Renal pelvis (tissue), 4 donors: ENCODE results near the gene SEC61A1. TPM values are rescaled to one million over a fixed set of nuclear protein-coding genes. Genes with fewer than 3 reads are reported as not detected.

Experiments used
- DNase-seq: peaks from one replicate; pipeline ENCODE4 v3.0.0-alpha.2; 2013
- polyA plus RNA-seq, 3 donors: library from polyadenylated mRNA; unstranded; fragments of 120-200 nt; gene quantifications; one replicate each; pipeline ENCODE4 v1.2.1, GENCODE V29; 2013; ENCODE audit not compliant: insufficient read length in 3 of 3

SEC61A1 gene
- polyA plus RNA-seq, 3 donors = 172 to 182 (median 174) TPM

DNA sequence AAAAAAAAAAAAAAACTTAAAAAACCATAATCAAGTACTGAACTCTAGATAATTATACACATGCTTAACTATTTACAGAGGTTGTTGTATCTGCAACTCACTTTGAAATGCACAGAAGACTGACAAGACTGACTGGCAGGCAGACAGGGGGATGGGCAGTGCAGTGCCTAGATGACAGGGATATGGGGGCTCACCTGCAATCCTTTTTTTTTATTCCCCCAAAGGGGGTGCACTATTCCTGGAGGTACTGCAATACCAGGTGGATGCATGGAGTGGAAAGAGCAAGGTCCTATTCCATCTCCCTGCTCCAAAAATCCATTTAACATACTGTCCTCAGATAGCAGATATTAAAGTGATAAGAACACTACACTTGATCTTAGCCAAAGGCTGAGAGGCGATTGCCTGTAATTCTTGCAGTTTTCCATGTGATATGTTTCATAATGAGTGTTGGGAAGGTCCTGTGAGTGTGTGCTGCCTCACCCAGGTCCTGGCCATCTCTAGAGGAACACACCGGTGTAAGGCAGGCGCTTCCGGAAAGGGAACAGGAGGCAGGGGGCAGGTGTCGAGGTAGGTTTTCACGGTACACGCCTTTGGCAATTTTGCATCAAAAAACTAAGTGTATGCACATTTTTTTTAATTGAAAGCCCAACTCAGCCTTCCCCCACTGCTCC, 22.7 kb downstream of the SEC61A1 start:
- DNase-seq = no peak

DNA sequence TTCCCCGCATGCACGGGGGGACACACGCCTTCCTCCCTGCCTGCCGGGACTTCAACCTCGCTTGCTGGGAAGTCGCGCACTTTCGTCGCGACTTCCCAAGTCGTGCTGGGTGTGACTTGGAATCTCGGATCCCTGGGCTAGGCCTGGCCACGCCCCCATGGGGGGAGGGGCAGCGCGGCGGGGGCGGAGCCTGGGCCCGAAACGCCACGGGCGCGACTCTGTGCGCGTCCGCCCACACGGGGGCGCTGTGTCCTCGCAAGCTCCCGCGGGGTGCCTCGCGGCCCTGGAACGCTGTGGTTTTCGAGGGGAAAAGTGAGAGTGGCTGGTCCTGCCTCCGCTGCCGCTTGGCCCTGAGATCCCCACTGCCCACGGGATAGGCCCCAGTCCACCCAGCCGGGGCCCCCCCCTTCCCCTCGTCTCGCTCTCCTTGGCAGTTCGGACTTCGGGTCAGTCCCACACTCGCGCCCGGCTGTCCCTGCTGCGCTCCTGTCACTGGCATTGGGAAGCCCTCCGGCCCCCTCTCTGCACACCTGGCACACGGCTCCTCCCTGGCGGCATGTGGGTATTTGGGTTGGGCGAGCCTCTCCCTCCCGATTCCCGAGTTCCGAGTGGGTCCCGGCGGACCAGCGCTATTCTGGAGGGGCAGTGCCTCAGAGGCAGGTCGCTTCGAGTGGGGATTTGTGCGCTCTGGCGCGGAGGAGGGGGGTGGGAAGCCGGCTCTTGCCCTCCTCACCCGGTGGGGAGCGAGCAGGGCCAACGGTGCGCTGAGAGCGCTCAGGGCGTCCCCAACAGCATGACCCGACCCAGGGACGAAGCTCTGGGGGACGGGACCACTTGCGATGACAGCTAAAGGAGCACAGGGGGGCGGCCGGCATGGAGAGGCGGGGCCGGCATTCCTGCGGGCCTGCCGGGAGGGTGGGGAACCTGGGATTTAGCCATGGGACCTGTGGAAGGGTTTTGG, 23.6 kb downstream of the SEC61A1 start:
- DNase-seq = peak; percentile 84

DNA sequence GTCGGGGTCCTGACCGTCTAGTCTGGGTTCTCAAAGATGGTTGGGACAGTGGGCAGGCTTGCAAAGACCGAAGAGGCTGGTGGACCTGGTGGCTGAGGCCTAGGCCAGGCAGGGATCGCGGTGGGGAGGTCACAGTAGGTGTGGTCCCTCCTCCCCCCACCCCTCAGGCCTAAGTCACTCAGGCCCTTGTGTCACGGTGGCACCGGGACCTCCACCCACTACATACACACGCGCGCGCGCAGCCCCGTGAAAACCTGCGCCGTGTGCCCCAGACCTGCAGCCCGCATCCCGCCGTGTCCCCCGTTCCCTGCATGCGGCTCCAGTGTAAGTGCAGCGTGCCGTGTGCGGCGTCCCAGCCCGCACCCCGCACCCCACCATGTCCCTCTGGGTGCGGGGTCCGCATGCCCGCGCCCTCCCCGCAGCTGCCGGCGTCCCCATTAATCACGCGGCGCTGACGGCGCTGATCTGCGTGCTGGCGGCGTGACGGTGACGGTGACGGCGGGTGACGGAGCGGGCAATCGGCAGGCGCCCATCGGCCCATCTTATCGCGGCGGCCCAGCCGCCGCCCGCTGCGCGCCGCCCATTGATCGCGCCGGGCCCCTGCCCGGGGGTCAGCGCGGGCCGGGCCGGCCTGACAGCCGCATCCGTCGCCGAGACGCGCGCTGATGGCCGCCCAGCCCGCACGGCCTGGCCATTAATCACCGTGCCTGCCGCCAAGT, 24.4 kb downstream of the SEC61A1 start:
- no peak for DNase-seq

DNA sequence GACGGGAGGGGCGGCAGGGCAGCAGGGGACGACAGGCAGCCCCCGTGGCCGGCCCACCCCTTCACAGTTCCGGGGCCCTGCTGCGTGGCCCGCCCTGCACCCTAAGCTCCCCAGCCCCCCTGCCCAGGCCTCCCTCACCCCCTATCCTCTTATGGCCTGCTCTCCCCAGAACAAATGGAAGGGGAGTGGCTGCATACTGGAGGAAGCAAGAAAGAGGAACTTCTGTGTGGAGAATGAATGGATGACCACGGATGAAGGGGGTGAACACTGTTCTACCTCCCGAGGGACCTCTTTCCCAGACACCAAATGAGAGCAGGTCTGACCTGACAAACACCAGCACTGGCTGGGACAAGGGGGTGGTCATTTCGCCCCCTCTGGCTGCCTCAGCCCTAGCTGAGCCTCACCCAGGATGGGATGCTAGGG, 25.0 kb downstream of the SEC61A1 start:
- DNase-seq = no peak

DNA sequence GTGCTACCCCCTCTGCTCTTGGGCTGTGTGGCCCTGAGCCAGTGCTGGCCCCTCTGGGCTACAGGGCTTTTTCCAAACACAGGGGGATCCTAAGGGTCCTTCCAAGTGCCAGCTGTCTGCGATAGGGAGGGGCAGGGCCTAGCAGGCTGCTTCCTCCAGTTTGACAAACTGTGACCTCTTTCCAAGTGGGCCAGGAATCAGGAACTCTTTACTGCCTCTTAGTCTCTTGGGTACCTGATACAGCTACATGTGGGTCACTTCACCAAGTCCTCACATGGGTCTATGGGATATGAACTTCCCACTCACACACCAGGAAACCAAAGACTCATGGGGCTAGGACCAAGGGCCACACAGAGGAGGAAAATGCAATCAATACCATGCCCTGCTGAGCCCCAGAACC, 25.4 kb downstream of the SEC61A1 start:
- DNase-seq = no peak

DNA sequence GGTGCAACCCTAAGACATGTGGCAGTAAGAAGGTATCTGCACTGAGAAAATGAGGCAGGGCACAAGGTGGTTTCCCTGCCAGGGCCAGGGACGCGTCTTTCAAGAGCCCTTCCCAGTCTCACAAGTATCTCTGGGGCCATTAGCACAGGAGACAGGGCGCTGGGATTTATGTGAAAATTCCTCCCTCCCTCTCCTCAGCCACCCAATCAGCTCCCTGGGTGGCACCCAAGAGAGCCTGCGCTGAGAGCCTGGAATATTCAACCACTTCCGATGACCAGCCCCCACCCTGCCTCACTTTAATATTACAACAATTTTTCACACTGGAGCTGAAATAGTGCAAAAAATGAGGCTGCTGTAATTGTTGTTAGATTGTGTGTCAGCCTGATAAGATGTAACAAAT, 26.1 kb downstream of the SEC61A1 start:
- no peak for DNase-seq

DNA sequence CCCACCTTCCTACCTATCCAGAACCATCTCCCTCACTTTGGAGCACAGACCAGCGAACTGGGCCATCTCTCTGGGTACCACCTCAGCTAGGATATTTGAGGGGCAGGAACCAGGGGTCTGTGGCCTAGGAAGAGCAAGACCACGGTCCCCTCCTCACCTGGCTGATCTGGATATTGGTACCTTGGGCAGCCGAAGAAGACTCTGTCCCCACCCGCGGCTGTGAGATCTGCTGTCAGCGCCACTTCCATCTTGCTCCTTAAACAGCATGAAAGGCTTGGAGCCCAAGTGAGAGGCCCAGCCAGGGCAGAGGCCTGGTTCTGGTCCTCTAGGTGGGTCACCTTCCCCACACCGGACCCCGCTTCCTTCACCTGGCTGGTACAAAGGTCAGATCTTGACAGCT, 26.6 kb downstream of the SEC61A1 start:
- no peak for DNase-seq

DNA sequence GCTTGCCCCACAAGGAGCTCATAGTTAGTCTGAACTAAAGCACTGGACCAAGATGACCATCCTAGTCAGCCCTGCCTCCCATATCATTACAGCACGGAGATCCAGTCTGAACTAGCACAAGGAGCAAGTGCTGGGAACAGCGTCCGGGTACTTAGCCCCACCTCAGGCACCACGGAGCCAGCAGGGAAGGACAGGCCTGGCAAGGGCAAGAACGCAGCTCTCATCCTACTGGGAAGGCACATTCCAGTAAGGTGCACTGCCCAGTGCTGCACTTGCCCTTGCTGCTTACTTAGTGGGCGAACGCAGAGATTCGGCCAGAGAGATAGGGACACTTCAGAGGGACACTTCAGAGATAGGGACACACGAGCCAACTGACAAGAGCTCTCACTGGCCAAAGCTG, 27.6 kb downstream of the SEC61A1 start:
- no peak for DNase-seq

DNA sequence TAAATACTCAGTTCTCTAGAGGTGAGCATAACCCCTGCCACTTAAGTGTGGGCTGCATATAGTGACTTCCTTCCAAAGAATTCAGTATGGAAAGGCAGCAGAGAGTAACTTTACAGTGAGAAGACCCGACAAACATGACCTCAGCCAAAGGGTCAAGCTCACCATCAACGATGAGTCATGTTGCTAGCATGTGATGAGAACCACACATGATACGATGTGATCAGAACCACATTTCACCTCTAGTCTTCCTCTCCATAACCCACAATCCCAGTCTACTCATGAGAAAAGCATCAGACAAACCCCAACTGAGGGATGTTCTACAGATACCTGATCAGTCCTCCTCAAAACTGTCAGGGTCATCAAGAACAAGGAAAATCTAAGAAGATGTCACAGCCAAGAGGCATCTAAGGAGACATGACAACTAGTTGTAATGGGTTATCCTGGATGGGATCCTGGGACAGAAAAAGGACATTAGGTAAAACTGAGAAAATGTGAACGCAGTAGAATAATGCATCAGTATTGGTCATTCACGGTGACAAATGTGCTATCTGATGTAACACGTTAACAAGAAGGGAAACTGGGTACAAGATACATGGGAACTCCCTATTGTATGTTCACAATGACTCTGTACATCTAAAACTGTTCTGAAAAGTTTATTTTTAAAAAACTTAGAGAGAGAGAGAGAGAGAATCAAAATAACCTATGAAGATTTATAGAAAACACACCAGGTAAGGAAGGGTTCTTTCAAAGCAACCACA, 28.3 kb downstream of the SEC61A1 start:
- no peak for DNase-seq

DNA sequence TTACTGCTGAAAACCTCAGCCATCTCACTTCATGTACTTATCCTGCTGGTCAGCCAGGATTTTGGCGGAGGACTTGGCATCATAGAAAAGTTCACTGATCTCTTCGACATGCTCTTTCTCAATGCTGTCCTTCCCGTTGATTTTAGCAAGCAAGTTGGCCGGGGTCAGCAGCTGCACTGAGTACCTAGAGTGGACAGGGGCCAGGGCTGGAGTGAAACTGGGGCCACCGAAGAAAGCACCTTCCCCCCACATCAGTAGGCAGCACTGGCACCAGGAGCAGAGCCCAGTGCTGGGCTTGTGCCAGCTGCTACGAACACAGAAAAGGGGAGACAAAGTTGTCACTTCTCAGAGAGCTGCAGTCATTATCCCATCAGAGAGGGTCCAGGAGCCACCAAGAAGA, 29.0 kb downstream of the SEC61A1 start:
- no peak for DNase-seq

DNA sequence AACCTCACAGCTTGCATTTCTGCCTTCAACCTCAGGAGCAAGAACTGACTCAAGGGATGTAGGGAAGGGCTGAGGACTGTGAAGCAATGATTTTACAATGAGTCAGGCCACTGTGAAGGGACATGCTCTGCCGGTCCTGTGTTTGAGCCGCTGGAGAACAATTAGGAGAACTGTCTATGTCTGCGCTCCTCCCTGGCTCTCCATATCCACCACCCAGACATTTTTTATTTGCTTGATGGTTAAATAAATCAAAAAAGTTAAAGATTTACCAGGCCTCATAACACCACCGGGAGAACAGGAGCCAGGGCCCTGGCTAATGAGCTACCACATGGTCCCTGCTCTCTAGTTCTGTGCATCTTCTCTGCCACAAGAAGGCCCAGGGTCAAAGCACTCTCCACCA, 29.6 kb downstream of the SEC61A1 start:
- no peak for DNase-seq

DNA sequence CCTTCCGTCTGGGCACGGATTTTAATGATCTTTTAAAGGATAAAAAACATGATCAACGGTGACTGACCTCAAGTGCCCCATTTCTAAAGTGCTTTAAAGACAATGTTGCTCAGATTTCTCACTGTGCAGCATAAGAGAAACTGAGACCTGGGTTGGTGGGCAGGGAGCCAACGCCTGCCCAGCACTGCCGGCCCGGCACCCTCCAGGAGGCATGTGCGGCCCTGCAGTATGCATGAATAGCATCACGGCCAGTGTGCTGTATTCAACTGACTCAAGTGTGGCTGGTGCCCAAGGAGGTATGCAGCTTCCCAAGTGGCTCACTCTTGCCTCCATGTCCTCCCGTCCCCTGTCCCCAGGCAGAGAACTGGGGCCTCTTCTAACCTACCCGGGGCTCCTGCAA, 30.3 kb downstream of the SEC61A1 start:
- DNase-seq = no peak

DNA sequence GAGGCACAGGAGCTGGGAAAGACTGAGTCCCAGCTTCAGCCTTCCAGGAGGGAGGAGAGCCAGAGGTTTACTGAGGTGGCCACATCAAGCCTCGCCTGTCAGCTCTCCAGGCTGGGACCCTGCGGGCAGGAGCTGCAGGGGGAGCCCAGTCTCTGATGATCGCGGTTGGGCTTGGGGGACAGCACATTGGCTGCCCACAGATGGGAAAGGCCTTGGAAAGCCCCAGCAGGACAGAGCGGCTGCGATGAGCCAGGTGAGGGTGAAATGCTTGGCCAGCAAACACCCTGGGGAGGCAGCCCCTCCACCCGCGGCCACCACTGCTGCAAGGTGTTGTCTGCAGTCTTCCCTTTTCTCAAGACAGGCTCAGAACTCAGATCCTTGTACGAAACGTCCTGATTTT, 31.2 kb downstream of the SEC61A1 start:
- no peak for DNase-seq

DNA sequence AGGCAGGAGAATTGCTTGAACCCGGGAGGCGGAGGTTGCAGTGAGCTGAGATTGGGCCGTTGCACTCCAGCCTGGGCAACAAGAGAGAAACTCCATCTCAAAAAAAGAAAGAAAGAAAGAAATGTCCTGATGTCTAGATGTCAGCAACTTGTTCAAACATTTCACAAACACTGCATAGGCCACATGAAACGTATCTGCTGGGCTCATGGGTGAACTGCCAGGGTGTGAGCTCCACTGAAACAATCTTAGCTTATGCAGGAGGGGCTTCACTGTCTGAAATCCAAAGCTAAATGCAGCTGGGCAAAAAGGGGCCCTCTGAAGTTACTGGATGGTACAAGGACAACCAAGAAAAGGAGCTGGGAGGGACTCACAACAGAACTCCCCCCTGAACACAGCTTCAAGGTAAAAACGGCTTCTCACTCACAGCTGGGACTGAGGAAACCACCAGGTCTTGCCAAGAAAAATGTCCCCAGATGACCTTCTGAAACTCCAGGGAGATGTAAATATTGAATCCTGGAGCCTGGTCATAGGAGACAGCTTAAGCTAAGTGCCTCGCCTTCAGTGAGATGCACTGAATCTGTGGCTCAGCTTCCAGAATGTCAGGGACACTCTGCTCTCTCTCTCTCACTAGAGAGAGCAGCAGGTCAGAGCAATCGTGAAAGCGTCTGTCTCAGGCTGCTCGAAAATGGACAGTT, 31.9 kb downstream of the SEC61A1 start:
- no peak for DNase-seq

DNA sequence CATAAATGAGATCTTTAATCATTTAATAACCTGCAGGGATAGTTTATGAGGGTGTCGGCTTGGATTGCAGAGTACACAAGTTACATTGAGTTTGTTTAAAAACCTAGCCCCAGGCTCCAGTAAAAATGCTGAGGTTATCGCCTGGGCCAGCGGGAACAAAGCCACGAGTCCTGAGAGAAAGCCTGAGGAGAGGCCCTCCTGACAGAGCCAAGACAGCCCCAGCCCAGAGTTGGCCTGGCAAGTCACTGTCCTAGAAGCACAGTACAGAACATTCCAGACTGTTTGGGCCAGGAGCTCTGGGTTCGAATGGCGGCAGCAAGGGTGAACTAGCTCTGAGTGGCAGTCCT, 32.4 kb downstream of the SEC61A1 start:
- DNase-seq = no peak

DNA sequence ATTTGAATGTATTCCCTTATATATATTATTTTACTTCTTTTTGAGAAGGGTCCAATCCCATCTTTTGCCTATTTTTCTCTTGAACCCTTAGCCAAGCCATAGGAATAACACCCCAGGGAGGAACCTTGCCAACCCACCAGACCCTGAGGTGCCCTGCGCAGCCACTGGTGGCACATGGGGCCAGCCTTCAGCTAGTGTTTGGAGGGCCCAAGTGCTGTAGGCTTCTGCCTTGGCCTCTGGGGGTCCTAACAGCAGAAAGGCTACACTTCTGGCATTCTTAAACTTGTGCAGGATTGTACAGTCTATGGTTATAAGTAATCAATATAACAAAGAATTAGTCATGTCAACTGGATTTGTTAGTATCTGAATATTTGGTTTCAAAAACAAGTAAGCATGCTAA, 36.9 kb downstream of the SEC61A1 start:
- DNase-seq = no peak

DNA sequence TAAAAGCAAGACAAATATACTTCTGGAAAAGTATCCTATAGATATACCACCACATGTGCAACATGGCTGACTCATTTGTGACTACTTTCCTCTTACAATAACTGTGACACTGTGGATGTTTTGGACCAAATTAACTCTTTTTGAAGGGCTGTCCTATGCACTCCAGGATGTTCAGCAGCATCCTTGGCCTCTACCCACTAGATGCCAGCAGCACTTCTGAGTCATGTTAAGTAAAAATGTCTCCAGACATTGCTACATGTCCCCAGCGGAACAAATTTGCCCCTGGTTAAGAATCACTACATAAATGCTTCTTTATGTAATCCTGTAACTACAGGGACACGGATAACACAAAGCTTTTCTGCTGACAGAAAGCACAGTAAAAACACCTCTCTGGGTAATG, 39.3 kb downstream of the SEC61A1 start:
- DNase-seq = no peak

DNA sequence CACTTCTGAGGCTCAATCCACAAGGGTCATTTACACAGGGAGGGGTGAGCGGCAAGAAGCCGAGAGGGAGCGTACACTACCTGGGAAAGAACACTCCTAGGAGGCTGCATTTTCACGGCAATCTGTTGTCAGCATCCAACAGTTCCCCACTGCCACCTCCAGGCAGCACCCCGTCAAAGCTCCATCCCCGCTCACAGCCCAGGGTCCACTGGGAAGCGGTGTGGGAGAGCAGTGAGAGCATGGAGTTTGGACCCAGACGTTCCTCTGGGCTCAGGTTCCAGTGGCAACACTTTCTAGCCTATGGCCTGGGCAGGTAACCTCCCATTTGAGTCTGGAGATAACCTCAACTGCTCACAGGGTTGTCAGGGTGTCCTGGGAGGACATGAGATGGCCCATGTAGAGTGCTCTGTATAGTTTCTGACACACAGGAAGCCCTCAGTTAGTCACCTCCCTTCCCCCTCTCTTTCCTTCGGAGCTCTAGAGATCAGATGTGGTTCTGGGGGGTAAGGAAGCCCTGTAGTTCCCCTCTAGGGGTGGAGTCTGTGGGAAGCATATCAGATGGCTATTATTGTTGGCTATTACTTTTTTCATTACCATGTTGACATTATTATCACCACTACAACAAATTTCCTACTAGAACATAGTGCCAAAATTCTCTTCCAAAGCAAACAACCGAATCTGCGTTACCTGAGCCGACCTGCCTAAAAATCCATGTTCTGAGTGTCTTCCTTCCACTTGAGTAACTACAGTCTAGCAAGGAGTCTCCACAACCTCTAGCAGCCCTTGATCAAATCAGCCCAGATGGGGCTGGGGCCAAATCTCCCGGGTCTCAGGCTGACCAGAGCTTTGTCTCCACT, 42.3 kb downstream of the SEC61A1 start:
- DNase-seq = no peak

DNA sequence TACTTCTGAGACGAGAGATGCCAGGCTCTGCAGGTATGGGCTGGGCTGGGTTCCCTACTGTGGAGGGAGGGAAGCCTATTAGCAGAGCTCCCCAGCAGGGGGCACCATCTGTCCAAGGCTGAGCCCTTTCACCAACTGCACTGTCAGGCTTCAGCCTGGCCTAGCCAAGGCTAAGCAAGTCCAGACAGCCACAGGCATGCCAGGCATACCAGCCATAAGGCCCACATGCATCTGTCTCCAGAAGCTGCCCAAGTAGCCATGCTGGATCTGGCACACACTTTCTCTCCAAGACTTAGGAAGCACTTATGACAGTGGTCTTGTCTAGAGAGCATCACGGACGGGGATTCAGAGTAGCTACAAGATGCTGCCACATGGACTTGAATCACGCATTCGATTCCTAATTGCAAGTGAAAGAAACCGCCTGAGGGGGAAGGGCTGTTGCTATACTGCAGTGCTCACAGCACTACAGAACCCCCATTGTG, 43.0 kb downstream of the SEC61A1 start:
- peak; percentile 65 for DNase-seq

DNA sequence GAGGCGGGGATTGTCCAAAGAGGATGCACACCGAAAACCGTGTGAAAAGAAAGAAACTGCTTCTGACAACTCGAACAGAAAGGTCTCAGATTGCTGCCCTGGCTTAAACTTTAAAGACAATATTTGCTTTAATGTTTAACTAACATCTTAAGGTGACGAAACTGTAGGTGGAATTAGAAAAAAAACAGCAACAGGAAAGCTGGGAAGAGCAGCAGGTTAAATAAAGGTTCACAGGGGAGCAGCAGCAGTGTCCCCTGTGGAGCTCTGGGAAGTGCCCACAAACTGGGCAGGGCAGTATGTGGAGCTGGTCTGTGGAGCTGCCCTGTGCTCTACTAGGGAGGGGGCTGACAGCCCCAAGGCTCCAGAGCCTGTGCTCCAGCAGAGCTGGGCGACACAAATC, 46.0 kb downstream of the SEC61A1 start:
- DNase-seq = no peak
